ENCODE measurements around the gene DDX52.

Gene DDX52

GRCh38 chr17:37650419-37651003 lies 7.3 kb upstream of the DDX52 start:
- H4K20me1 ChIP-seq (ENCODE audit: insufficient read depth) = no peaks in the 10 kb centered on the region

GRCh38 chr17:37648555-37648954 lies 5.3 kb upstream of the DDX52 start:
- Histone ChIP-seq H3K4me3 (IDR thresholded peaks at IDR 0.05; ENCODE audit: insufficient read depth, low read depth, low read length) (no peak overlapping the region), H3K9ac (no peak overlapping the region)
- no peak for TF ChIP-seq CTCF (conservative IDR thresholded peaks at IDR 0.05; ENCODE audit: low read depth, low read length)

More at GRCh38 chr17:37650419-37651003, 7.3 kb upstream of the DDX52 start:
- Histone ChIP-seq H3K9ac (no peak overlapping the region), H3K79me2 (ENCODE audit: insufficient read depth, low read depth) (no peaks in the 10 kb centered on the region), H3K27ac (no peak overlapping the region), H2AFZ (ENCODE audit: low read depth) (no peak overlapping the region), H3K4me3 (IDR thresholded peaks at IDR 0.05; ENCODE audit: insufficient read depth, low read depth, low read length) (no peak overlapping the region), H3K4me1 (ENCODE audit: low read depth, poor library complexity, severe bottlenecking) (no peaks in the 10 kb centered on the region), H3K27me3 (ENCODE audit: insufficient read depth, low read depth) (no peaks in the 10 kb centered on the region), H3K36me3 (ENCODE audit: insufficient read depth) (no peaks in the 10 kb centered on the region), H3K4me2 (no peak overlapping the region)
- peak; percentile 65 for TF ChIP-seq CTCF (conservative IDR thresholded peaks at IDR 0.05; ENCODE audit: low read depth, low read length)

GRCh38 chr17:37647856-37648255 lies 4.6 kb upstream of the DDX52 start:
- TF ChIP-seq CTCF (conservative IDR thresholded peaks at IDR 0.05; ENCODE audit: low read depth, low read length) = no peak
- H3K4me3 ChIP-seq (IDR thresholded peaks at IDR 0.05; ENCODE audit: insufficient read depth, low read depth, low read length) = no peak overlapping the region
- no peak overlapping the region for H3K4me2 ChIP-seq
- H3K36me3 ChIP-seq (ENCODE audit: insufficient read depth) = no peaks in the 10 kb centered on the region
- peaks cover 4% of the 10 kb centered on the region for H3K79me2 ChIP-seq (ENCODE audit: insufficient read depth, low read depth)
- H3K27ac ChIP-seq = no peak overlapping the region
- H4K20me1 ChIP-seq (ENCODE audit: insufficient read depth) = no peaks in the 10 kb centered on the region
- H3K9ac ChIP-seq = no peak overlapping the region
- H2AFZ ChIP-seq (ENCODE audit: low read depth) = no peak overlapping the region
- peaks cover 5% of the 10 kb centered on the region for H3K4me1 ChIP-seq (ENCODE audit: low read depth, poor library complexity, severe bottlenecking)
- H3K27me3 ChIP-seq (ENCODE audit: insufficient read depth, low read depth) = no peaks in the 10 kb centered on the region

More at GRCh38 chr17:37648555-37648954, 5.3 kb upstream of the DDX52 start:
- Histone ChIP-seq H2AFZ (ENCODE audit: low read depth) (no peak overlapping the region), H3K27me3 (ENCODE audit: insufficient read depth, low read depth) (no peaks in the 10 kb centered on the region), H3K79me2 (ENCODE audit: insufficient read depth, low read depth) (no peaks in the 10 kb centered on the region), H4K20me1 (ENCODE audit: insufficient read depth) (no peaks in the 10 kb centered on the region), H3K36me3 (ENCODE audit: insufficient read depth) (no peaks in the 10 kb centered on the region), H3K4me1 (ENCODE audit: low read depth, poor library complexity, severe bottlenecking) (peaks cover 4% of the 10 kb centered on the region), H3K4me2 (no peak overlapping the region), H3K27ac (no peak overlapping the region)

GRCh38 chr17:37643869-37644268 lies 623 bp upstream of the DDX52 start:
- H3K4me3 ChIP-seq (IDR thresholded peaks at IDR 0.05; ENCODE audit: insufficient read depth, low read depth, low read length) = no peak overlapping the region
- peaks cover 22% of the 10 kb centered on the region for H3K4me1 ChIP-seq (ENCODE audit: low read depth, poor library complexity, severe bottlenecking)

More at GRCh38 chr17:37643869-37644268, 623 bp upstream of the DDX52 start:
- no peaks in the 10 kb centered on the region for H3K27me3 ChIP-seq (ENCODE audit: insufficient read depth, low read depth)
- peak overlapping the region; percentile 85; the same call in 1 of the 2 replicates for H3K9ac ChIP-seq
- no peak overlapping the region for H3K27ac ChIP-seq
- no peak for TF ChIP-seq CTCF (conservative IDR thresholded peaks at IDR 0.05; ENCODE audit: low read depth, low read length)
- H2AFZ ChIP-seq (ENCODE audit: low read depth) = peak overlapping the region; percentile 95
- no peaks in the 10 kb centered on the region; the same call in 1 of the 2 replicates for H3K36me3 ChIP-seq (ENCODE audit: insufficient read depth)
- peak overlapping the region; percentile 91 for H3K4me2 ChIP-seq
- H4K20me1 ChIP-seq (ENCODE audit: insufficient read depth) = no peaks in the 10 kb centered on the region
- H3K79me2 ChIP-seq (ENCODE audit: insufficient read depth, low read depth) = peaks cover 44% of the 10 kb centered on the region
